Right atrium auricular region (tissue), 2 donors: ENCODE data around the gene DHRS13. TPM values are rescaled to one million over a fixed set of nuclear protein-coding genes. Genes with fewer than 3 reads are reported as not detected.

ENCODE experiments used
- DNase-seq: peaks from one replicate; pipeline ENCODE4 v3.0.0-alpha.2; 2019; ENCODE audit warnings: low spot score
- H3K27ac ChIP-seq, 2 donors: fragments of 200-600 bp; sonication (generic); 1 replicate in 1 of 2; 2 replicates in 1 of 2; pipeline ENCODE4 v1.5.1; 2016 to 2019
- H3K27me3 ChIP-seq, 2 donors: fragments of 200-600 bp; sonication (generic); one replicate each; pipeline versions ENCODE4 v1.5.1 to v1.6.0; 2017 to 2019
- H3K36me3 ChIP-seq: fragments of 200-600 bp; sonication (generic); one replicate; pipeline ENCODE4 v1.5.1; 2016
- H3K4me1 ChIP-seq, 2 donors: fragments of 200-600 bp; sonication (generic); one replicate each; pipeline versions ENCODE4 v1.5.1 to v1.6.0; 2017 to 2019
- H3K4me3 ChIP-seq, 2 donors: fragments of 200-600 bp; sonication (generic); 1 replicate in 1 of 2; 2 replicates in 1 of 2; pipeline ENCODE4 v1.5.1; 2017 to 2019; ENCODE audit warnings: mild to moderate bottlenecking in 1 of 2, moderate library complexity in 1 of 2
- H3K9me3 ChIP-seq, 2 donors: fragments of 200-600 bp; sonication (generic); one replicate each; pipeline ENCODE4 v1.5.1; 2019
- CTCF ChIP-seq, 2 donors: fragments of 200-600 bp; sonication (generic); IDR thresholded peaks; one replicate each; pipeline ENCODE4 v1.5.1; 2019; ENCODE audit warnings: antibody characterized with exemption in 2 of 2
- total RNA-seq, 2 donors: library from RNA; depleted of rRNA; stranded (reverse); fragments of >200 nt; gene quantifications; one replicate each; pipeline ENCODE4 v1.1.0, GENCODE V29; 2016

DHRS13 gene
- total RNA-seq, 2 donors from 2014 or later: 2.5 to 3.9 TPM

- Histone ChIP-seq H3K9me3 (no peaks in the 10 kb centered on the region), H3K27me3 (no peaks in the 10 kb centered on the region), H3K4me1 (peaks cover 0 to 32% of the 10 kb centered on the region in 2 donors), H3K36me3 (peaks cover 18% of the 10 kb centered on the region), H3K27ac (no peak overlapping the region), H3K4me3 (no peak overlapping the region)
- no peak for TF ChIP-seq CTCF (IDR thresholded peaks at IDR 0.05)
- no peak for DNase-seq
Observed at GRCh38 chr17:28888832-28889231, 14.0 kb downstream of the DHRS13 start.

DNA sequence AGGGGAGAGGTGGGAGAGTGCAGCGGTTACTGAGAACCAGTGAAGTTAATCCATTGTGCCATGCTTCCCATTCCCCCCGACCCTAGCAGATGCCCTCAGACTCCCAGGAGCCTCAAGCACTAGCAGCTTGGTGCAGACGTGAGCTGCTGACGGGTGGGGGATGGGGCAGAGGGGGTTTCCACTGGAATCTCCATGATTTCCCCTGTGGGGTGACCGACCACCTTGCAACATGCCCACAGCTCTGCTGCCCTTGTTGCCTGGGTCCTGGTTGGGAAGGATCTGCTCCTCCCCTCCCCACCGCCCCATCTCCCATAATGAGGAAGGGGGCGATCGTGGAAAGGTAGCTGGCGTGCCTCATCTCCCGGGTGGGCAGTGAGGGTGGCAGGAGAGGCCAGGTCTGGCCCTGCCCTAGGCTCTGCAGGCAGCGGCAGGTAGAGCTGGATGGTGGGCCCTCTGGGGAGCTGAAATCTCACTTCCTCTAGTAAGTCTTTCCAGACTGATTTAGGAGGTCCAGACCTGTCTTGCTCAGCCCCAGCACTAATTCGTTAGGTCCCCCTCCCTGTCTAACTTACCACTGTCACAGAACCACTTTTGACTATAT lies 14.9 kb downstream of the DHRS13 start:
- peaks cover 0 to 25% of the 10 kb centered on the region in 2 donors for H3K4me1 ChIP-seq
- DNase-seq: no peak
- no peak overlapping the region for H3K4me3 ChIP-seq
- no peaks in the 10 kb centered on the region for H3K27me3 ChIP-seq
- no peak for TF ChIP-seq CTCF (IDR thresholded peaks at IDR 0.05)
- H3K36me3 ChIP-seq: peaks cover 24% of the 10 kb centered on the region
- H3K9me3 ChIP-seq: no peaks in the 10 kb centered on the region
- H3K27ac ChIP-seq: no peak overlapping the region

DNA sequence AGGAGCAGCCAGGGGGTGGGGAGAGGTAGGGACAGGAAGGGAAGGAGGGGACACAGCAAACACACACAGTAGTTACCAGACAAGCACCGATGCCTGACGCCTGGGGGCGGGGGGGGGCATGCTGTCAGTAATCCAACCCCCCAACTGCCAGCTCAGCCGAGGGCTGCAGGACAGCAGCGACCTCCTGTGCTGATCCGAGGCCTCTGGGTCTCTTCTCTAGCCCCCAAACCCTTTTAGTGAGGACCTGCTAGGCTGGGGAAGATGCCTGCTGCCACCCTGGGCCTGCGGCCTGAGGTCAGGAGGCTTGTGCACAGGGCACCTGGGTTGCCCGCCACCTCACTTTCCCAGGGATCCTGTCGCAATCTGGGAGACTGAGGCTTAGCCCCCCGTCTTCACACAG lies 16.9 kb downstream of the DHRS13 start:
- H3K27ac ChIP-seq: no peak overlapping the region
- peaks cover 0 to 11% of the 10 kb centered on the region in 2 donors for H3K4me1 ChIP-seq
- no peak overlapping the region for H3K4me3 ChIP-seq
- no peaks in the 10 kb centered on the region for H3K9me3 ChIP-seq
- TF ChIP-seq CTCF (IDR thresholded peaks at IDR 0.05): no peak
- no peak for DNase-seq
- H3K27me3 ChIP-seq: no peaks in the 10 kb centered on the region
- peaks cover 44% of the 10 kb centered on the region for H3K36me3 ChIP-seq

DNA sequence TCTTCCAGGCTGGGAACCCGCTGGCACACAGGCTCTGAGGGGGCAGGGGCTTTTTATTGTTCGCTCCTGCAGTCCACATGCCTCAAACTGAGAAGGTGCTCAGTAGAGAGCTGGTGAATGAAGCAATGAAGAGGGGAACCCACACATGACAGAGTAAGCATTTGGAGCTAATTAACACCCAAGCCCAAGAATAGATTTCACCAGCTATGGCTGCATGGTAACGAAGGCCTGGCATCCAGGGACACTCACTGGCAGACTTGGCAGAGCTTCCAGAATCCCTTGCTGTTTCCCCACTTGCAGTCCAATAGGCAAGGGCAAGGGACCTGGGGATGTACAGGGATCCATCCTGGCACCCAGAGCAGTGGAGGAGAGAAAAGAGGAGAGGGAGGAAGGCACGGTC lies 17.5 kb downstream of the DHRS13 start:
- Histone ChIP-seq H3K27me3 (no peaks in the 10 kb centered on the region), H3K36me3 (peaks cover 50% of the 10 kb centered on the region), H3K4me1 (peaks cover 0 to 7% of the 10 kb centered on the region in 2 donors), H3K9me3 (no peaks in the 10 kb centered on the region), H3K4me3 (no peak overlapping the region), H3K27ac (no peak overlapping the region)
- TF ChIP-seq CTCF (IDR thresholded peaks at IDR 0.05): no peak
- no peak for DNase-seq

- no peak for DNase-seq
- H3K36me3 ChIP-seq: peaks cover 62% of the 10 kb centered on the region
- no peaks in the 10 kb centered on the region for H3K9me3 ChIP-seq
- H3K27me3 ChIP-seq: no peaks in the 10 kb centered on the region
- peaks cover 0 to under 1% of the 10 kb centered on the region in 2 donors for H3K4me1 ChIP-seq
- no peak for TF ChIP-seq CTCF (IDR thresholded peaks at IDR 0.05)
- no peak overlapping the region for H3K4me3 ChIP-seq
- no peak overlapping the region for H3K27ac ChIP-seq
Observed at GRCh38 chr17:28883967-28884702, 18.7 kb downstream of the DHRS13 start.
